HG03354 (cell line): Measurements from ENCODE around the gene UBE2J1.
"Not testable (repeated sequence)": the region's sequence is repeated elsewhere in the genome, so short reads cannot be mapped to it uniquely, and the experiment has no call there.

Source experiments
- ATAC-seq: cut with Tn5 transposase; IDR thresholded peaks from one replicate; pipeline ENCODE4 v1.9.1; 2021; ENCODE audit warnings: mild to moderate bottlenecking; ENCODE audit not compliant: unreplicated experiment, poor library complexity, severe bottlenecking

UBE2J1 gene

DNA sequence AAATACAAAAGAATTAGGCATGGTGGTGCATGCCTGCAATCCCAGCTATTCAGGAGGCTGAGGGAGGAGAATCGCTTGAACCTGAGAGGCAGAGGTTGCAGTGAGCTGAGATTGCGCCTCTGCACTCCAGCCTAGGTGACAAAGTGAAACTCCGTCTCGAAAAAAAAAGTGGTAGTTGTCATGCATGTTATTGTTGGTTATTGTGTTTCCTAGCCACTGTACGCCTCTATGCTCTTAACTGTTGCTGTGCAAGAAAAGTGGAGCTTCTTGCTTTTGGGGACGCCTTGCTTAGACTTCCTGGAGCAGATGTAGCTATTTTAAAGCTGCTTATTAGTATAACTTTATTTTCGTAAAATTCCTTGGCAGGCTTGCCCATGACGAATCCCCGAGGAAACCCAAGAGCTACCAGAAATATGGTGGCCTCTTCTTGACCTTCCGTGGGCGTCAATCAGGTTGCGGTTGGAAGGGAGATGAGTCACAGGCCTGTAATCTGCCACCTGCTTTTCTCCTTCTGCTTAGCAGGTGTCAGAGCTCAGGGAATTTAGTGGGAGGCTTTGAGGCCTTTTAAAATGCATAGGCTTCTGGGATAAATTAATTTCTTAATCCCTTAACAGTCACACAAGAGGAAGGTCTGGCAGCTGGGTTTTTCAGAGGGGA is 54.7 kb downstream of the UBE2J1 start:
- peak; percentile 95 for ATAC-seq

DNA sequence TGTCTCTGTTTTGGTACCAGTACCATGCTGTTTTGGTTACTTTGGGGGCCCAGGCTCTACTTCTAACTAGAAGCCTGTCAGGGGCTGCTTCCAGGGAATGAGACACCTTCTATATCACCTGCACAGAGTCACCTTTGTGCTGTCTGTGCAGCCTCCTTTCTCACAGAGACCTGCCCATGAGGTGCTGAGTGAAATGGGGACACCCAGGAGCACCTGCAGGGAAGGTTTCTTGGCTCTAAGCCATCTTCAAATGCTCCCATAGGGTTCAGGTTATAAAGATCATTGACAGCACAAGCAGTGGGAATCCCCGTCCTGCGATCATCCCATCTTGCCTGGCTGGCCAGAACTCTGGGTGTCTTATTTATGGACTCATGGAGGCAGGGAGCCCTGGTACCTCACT is 56.5 kb downstream of the UBE2J1 start:
- no peak for ATAC-seq

DNA sequence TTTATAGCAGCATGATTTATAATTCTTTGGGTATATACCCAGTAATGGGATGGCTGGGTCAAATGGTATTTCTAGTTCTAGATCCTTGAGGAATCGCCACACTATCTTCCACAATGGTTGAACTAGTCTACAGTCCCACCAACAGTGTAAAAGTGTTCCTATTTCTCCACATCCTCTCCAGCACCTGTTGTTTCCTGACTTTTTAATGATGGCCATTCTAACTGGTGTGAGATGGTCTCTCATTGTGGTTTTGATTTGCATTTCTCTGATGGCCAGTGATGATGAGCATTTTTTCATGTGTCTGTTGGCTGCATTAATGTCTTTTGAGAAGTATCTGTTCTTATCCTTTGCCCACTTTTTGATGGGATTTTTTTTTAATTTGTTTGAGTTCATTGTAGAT is 57.4 kb downstream of the UBE2J1 start:
- ATAC-seq: not testable (repeated sequence)

DNA sequence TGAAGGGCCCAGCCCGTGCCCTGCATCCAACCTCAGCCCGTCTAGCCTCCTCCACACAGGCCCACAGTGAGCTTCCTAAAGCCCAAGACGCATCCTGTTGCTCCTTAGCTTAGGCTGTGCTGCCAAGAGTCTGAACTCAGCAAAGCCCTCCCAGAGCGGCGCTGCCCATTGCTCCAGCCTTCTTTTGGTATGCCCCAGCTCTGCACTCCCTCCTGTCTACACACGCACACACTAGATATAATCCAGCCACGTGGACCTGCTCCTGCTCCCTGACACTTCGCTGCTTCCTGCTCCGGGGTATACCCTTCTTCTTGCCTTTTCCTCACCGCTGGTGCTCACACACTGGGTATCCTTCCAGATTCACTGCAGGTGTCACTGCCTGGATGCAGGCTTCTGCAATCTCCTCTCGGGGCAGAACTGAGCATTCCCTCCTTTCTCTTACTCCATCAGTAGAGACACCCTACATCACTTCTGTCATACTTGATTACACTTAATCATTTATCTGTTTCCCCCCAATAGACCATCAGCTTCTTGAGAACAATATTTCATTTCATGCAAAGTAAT is 61.2 kb downstream of the UBE2J1 start:
- ATAC-seq: no peak

DNA sequence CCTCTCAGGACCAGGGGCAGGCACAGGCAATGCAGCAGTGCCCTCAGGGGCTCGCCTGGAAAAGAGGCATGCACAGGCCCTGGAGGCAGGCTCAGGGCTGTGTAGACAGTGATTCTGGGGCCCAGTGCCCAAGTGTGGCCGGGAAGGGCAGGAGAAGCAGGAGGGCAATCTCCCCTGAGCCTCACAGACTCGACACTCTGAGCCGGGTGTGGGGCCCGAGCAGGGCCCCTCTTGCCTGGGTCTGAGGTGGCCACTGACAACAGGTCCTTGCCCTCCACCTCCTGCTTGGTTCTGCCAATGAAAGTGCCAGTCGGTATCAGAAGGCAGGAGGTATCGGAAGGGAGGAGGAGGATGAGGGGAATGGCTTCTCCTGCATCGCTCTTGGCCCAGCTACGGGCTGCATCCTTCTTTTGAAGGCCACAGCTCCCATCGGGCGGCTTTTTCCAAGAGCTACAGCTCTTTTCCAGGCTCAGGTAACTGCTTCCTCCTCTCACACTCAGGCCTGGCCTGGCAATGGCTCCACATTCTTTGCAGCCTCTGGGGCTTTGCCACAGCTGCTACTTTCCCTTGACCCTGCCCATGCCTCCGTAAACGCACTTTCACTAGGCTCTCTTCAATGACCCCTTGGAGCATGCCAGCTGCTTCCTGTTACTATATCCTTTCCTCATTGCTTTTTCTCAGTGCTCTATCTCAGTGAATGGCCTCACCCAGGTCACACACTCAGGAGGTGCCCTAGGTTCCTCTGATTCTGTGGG is 61.9 kb downstream of the UBE2J1 start:
- ATAC-seq: no peak

DNA sequence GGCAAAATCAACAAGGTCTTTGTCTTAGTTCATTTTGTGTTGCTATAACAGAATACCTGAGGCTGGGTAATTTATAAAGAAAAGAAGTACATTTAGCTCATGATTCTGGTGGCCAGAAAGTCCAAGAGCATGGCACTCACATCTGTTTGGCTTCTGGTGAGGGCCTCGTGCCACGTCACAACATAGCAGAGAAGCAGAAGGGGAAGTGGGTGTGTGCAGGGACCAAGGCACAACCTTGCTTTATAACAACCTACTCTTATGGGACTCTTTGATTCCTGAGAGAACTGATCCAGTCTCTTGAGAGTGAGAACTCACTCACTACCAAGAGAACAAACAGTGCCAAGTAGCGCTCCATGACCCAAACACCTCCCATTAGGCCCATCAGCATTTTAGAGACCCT is 62.8 kb downstream of the UBE2J1 start:
- no peak for ATAC-seq

DNA sequence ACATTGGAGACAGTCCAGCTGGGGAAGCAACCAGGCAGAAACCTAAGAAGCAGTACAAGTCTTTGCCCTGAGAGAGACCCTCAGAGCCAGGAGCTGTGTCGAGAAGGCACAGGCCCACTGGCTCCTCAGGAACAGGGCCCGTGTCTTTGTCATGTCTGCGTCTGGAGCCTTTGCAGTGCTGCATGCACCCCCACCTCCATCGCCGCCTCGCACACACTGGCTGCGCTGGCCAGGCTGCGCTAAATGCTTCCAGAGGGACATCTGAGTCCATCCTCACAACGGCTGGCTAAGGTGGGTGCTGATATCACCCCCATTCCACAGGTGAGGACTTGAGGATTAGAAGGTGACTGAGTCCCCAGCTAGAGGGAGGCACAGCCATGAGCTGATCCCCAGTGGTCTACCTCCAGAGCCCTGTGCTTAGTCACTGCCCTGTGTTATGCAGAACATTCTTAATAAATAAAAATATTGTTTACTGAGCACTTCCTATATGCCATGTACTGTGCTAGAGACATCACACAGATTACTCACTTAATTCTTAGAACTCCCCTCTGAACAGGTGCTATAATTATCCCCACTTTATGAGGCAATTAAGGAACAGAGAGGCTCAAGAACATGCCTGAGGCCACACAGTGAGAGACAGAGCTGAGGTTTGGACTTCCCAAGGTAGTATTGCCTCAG is 65.0 kb downstream of the UBE2J1 start:
- no peak for ATAC-seq

DNA sequence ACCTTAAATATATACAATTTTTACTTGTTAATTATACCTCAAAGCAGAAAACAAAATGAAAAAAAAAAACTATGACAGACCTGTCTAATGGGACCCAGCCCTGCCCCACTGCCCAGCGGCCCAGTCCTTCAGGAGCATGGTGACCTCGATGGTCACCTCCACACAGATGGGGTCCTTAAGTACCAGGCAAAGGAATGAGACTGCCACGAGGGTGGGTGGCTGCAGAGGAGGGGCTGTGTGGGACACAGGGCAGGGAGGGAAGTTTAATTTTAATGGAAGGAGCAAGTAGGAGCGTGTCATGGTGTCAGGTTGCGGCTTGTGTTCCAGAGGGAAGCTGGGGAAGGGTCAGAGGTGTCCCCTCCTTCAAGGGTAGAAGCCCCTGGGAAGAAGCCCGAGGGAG is 66.0 kb downstream of the UBE2J1 start:
- ATAC-seq: no peak

DNA sequence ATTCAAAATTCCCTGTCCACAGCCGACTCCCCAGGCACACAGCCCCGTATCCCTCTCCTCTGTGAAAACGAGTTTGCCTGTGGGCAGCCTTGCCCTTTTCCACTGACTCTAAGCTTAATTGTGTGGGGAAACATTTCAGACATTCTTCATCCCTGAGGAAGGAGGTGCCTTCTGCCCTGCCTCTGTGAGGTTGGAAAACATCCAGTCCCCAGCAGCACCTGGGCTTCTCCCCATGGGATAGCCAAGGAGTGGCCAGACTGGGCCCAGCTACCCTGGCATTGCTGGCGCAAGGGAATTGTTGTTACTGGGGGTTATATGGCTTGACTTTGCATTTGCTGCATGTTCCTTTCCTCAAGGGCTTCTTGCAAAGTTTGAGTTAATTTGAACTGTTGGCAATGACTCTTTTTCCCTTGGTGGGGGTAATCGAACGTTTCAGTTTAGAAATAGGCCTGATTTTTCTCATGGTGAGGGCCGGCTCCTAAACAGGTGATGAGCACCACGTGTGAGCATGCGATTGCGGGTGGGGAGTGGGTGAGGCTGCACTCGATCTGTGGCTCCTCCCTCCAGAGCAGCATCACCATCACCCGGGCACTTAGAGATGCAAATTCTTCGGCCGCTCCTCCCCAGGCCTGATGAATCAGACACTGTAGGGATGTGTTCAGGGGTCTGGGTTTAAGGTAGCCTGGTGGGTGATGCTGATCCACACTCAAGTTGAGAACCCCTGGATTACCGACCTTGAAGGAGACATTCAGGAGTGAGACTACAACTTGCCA is 67.4 kb downstream of the UBE2J1 start:
- no peak for ATAC-seq

DNA sequence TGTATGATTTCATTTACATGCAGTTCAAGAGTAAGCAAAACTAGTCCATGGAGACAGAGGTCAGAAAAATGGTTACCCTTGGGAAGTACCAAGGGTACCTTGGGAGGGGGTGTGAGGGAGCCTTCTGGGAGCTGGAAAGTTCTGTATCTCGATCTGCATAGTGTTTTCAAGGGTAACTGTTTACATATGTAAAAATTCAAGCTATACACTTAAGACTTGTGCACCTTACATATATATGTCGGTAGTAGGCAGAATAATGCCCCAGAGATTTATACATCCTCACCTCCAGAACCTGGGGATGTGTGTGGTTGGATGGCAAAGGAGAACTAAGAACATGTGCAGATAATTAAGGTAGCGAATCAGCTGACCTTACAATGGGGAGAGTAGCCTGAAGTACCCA is 68.4 kb downstream of the UBE2J1 start:
- ATAC-seq: no peak

DNA sequence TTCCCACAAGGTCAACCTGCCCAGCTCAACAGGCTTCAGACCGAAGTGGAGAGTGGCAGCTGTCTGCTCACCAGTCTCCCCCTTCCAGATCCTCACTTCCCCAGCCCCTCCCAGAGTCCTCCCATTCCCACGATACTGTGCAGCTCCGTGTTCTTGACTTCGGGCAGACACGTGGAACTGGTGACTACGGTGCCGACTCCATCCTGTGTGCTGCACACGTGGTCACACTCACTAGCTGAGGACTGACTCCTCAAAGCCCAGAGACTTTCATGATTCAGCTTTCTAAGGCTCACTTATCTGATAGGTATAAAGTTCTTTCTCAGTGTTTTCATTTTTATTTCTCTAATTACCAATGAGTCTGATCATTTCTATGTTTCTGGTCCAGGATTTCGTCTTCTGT is 69.8 kb downstream of the UBE2J1 start:
- ATAC-seq: no peak

DNA sequence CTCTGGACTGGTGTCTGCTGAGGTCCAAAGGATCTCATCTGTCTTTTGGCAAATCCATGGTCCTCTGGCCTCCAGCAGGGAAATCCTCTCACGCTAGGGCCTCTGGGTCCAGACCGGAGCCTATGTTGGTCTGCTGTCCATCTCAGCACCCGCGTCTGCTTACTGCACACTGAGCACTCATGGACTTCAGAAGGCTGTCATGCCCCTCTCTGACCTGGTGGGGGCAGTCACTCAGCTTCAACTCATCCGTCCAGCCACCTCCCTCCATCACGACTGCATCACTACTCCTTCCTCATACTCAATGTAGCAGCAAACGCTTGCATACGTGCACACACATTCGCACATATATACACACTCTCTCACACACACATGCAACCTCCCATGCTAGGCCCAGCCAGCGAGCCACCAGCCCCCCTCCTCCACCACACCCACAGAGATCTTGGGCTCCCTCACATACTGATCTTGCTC is 70.7 kb downstream of the UBE2J1 start:
- ATAC-seq: peak; percentile 98

DNA sequence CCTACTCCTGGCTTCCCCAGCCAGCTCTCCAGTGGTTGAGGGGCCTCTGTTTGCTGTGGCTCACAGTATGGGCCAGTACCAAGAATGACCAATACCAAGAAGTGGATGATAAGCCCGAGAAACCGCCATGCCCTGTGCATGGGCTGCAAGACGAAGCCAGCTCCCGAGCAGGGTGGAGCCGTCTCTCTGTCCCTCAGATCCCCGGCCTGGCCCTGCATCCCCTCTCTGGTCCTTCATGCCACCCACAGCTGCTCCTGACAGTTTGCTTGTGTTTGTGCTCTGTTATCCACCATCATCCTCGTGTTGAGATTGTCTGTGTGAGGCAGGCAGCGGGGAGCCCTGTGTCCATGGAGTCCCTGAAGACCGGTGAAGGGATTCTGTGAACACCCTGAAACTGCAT is 73.6 kb downstream of the UBE2J1 start:
- ATAC-seq: no peak
